ENCODE results near the gene GPC5. TPM values are rescaled to one million over a fixed set of nuclear protein-coding genes. Genes with fewer than 3 reads are reported as not detected.

The GPC5 gene
- total RNA-seq, 1 experiment from 2014 or later = 0.15 TPM

- H3K56ac ChIP-seq (ENCODE audit: insufficient read length, low read depth, low read length) = no peak overlapping the region
- no peaks in the 10 kb centered on the region; a peak in 1 of 5 replicates for H3K9me3 Mint-ChIP-seq
- no peaks in the 10 kb centered on the region; the same call in 1 of the 2 replicates for H3K4me1 ChIP-seq (ENCODE audit: insufficient read depth, low read length)
- no peaks in the 10 kb centered on the region for H3K23me2 ChIP-seq (ENCODE audit: insufficient read length, low read depth, low read length, poor library complexity, severe bottlenecking)
- peak overlapping the region in 2 of 3 experiments; percentile 8 to 16; a peak in 3 of 7 replicates for H3K27ac Mint-ChIP-seq
- H4K8ac ChIP-seq (replicated peaks; ENCODE audit: insufficient read length, low read depth, low read length) = no peak overlapping the region
- peaks cover 9 to 15% of the 10 kb centered on the region in 2 experiments for H3K4me1 Mint-ChIP-seq
- no peak overlapping the region for H2BK15ac ChIP-seq (ENCODE audit: low read depth, low read length)
- no peak overlapping the region for H4K91ac ChIP-seq (ENCODE audit: insufficient read length, low read depth, low read length)
- H2BK20ac ChIP-seq (ENCODE audit: low read depth, low read length, poor library complexity, severe bottlenecking) = no peak overlapping the region
- no CpG with 5 or more reads among the region's 1 CpG for WGBS (ENCODE audit: extremely low coverage, insufficient read length, low lambda C conversion rate)
- H3K27ac ChIP-seq (ENCODE audit: insufficient read length, low read depth, low read length) = no peak overlapping the region
- no peak overlapping the region for H3K4ac ChIP-seq (ENCODE audit: low read depth, low read length)
- H2BK120ac ChIP-seq (ENCODE audit: low read depth, low read length, poor library complexity, severe bottlenecking) = no peak overlapping the region
- no peak overlapping the region for H4K5ac ChIP-seq (ENCODE audit: insufficient read length, low read depth, low read length)
- no peak overlapping the region for H2BK12ac ChIP-seq (ENCODE audit: insufficient read length, low read depth, low read length)
- H3K27me3 Mint-ChIP-seq (ENCODE audit: low read depth) = no peaks in the 10 kb centered on the region
- no peak overlapping the region for H2BK5ac ChIP-seq (ENCODE audit: insufficient read length, low read length)
- no peak overlapping the region for H3K14ac ChIP-seq (ENCODE audit: insufficient read depth, low read length)
- H3K79me2 ChIP-seq (ENCODE audit: insufficient read depth, low read length) = no peaks in the 10 kb centered on the region
- no peak overlapping the region for H3T11ph ChIP-seq (ENCODE audit: low read length)
- H3K23ac ChIP-seq (ENCODE audit: insufficient read length, low read depth, low read length) = no peak overlapping the region
- H3K79me1 ChIP-seq (ENCODE audit: insufficient read depth, low read depth, low read length, poor library complexity, severe bottlenecking) = no peaks in the 10 kb centered on the region
- no peaks in the 10 kb centered on the region for H3K9me3 ChIP-seq (ENCODE audit: control insufficient read depth, low read depth, low read length)
- no peak for DNase-seq
- no peaks in the 10 kb centered on the region for H3K36me3 Mint-ChIP-seq (ENCODE audit: insufficient read depth in 1 of 3, low read depth in 3 of 3)
- no peak overlapping the region for H3K9ac ChIP-seq (ENCODE audit: extremely low read depth, insufficient read length, low read length)
- H2AFZ ChIP-seq (ENCODE audit: low read length) = no peak overlapping the region
- TF ChIP-seq CTCF (conservative IDR thresholded peaks at IDR 0.05) = no peak
- H3K27me3 ChIP-seq (ENCODE audit: insufficient read depth, low read length) = no peaks in the 10 kb centered on the region
- H3K4me3 Mint-ChIP-seq = no peak overlapping the region
- no peaks in the 10 kb centered on the region for H4K20me1 ChIP-seq (ENCODE audit: control insufficient read depth, insufficient read depth, insufficient read length)
- no peak overlapping the region for H2AK5ac ChIP-seq (ENCODE audit: insufficient read length, low read length)
- H3K18ac ChIP-seq (ENCODE audit: insufficient read length, low read depth, low read length) = no peak overlapping the region
- no peak overlapping the region for H3K4me2 ChIP-seq (ENCODE audit: insufficient read depth, insufficient read length, low read length)
Observed at GRCh38 chr13:92265408-92265807, 867.0 kb downstream of the GPC5 start.

Measured in H9 (cell line).